HepG2 (cell line): ENCODE measurements around the gene C2CD2. TPM values are rescaled to one million over a fixed set of nuclear protein-coding genes. Genes with fewer than 3 reads are reported as not detected.
A peak's percentile ranks its signal among the peaks of the same experiment; 100 is the strongest.

ENCODE experiments used
- AKNA ChIP-seq: sonication (generic); formaldehyde crosslinking; IDR thresholded peaks from 2 replicates; pipeline ENCODE4 v1.4.0; 2020; ENCODE audit warnings: missing genetic modification reagents, borderline replicate concordance
- BCLAF1 ChIP-seq: fragments of 450-650 bp; IDR thresholded peaks from 2 replicates; pipeline ENCODE4 v1.6.1; 2017; ENCODE audit warnings: mild to moderate bottlenecking
- CCDC6 ChIP-seq: sonication (generic); formaldehyde crosslinking; IDR thresholded peaks from 2 replicates; pipeline ENCODE4 v1.8.1; 2022; ENCODE audit warnings: mild to moderate bottlenecking, missing genetic modification reagents, moderate library complexity
- CSRNP2 ChIP-seq: sonication (generic); formaldehyde crosslinking; conservative IDR thresholded peaks from 2 replicates; pipeline ENCODE4 v1.8.0; 2022; ENCODE audit warnings: low read depth, missing genetic modification reagents
- RBM22 ChIP-seq: fragments of 200-400 bp; formaldehyde crosslinking; optimal IDR thresholded peaks from 2 replicates; pipeline ENCODE3; 2017; ENCODE audit warnings: mild to moderate bottlenecking, low read length, moderate library complexity
- RFXAP ChIP-seq: sonication (generic); formaldehyde crosslinking; IDR thresholded peaks from 2 replicates; pipeline ENCODE4 v1.4.0; 2020; ENCODE audit warnings: missing genetic modification reagents, borderline replicate concordance
- SNAPC2 ChIP-seq: sonication (generic); formaldehyde crosslinking; IDR thresholded peaks from 2 replicates; pipeline ENCODE4 v1.8.1; 2022; ENCODE audit warnings: mild to moderate bottlenecking, missing genetic modification reagents
- SRY ChIP-seq: sonication (generic); formaldehyde crosslinking; IDR thresholded peaks from 2 replicates; pipeline ENCODE4 v1.8.0; 2022; ENCODE audit warnings: mild to moderate bottlenecking, missing genetic modification reagents
- TBX2 ChIP-seq: sonication (generic); formaldehyde crosslinking; IDR thresholded peaks from 2 replicates; pipeline ENCODE4 v1.5.0; 2020; ENCODE audit warnings: missing genetic modification reagents, mild to moderate bottlenecking, borderline replicate concordance
- ZNF180 ChIP-seq: sonication (generic); formaldehyde crosslinking; IDR thresholded peaks from 2 replicates; pipeline ENCODE4 v1.4.0; 2020; ENCODE audit warnings: low read depth, missing genetic modification reagents, borderline replicate concordance
- ZNF510 ChIP-seq: sonication (generic); formaldehyde crosslinking; IDR thresholded peaks from 2 replicates; pipeline ENCODE4 v1.4.0; 2020; ENCODE audit warnings: low read depth, mild to moderate bottlenecking, missing genetic modification reagents
- ZNF558 ChIP-seq: sonication (generic); formaldehyde crosslinking; IDR thresholded peaks from 2 replicates; pipeline ENCODE4 v1.9.0; 2022; ENCODE audit warnings: mild to moderate bottlenecking, missing genetic modification reagents, borderline replicate concordance
- ZNF839 ChIP-seq: sonication (generic); formaldehyde crosslinking; IDR thresholded peaks from 2 replicates; pipeline ENCODE4 v1.4.0; 2020; ENCODE audit warnings: missing genetic modification reagents, mild to moderate bottlenecking, borderline replicate concordance
- polyA plus RNA-seq, 8 experiments: library from polyadenylated mRNA; depleted of rRNA in 3 of 8; stranded (reverse) in 7 of 8; unstranded in 1 of 8; fragments of >200 nt; fragmentation: Illumina TruSeq in 4 of 8; extraction: Trizol in 4 of 8; gene quantifications; 2 replicates each; pipeline versions ENCODE4 v1.2.1 to v1.2.3, GENCODE V29; 2011 to 2016; ENCODE audit warnings: low read depth in 4 of 8, missing spikeins in 1 of 8, mixed read lengths in 1 of 8; ENCODE audit not compliant: insufficient read depth in 1 of 8
- total RNA-seq, 5 experiments: library from RNA; depleted of rRNA; stranded (reverse); fragments of >200 nt; fragmentation: Illumina TruSeq; extraction: Trizol; gene quantifications; 2 replicates each; pipeline ENCODE4 v1.2.3, GENCODE V29; 2016; ENCODE audit warnings: low read depth in 1 of 5
- TF ChIP-seq, protein P1 (sequence below): sonication (generic); formaldehyde crosslinking; IDR thresholded peaks from 2 replicates; pipeline ENCODE4 v1.4.0; 2020; ENCODE audit warnings: missing genetic modification reagents, mild to moderate bottlenecking, borderline replicate concordance
- TF ChIP-seq, protein P2 (sequence below): sonication (generic); formaldehyde crosslinking; IDR thresholded peaks from 2 replicates; pipeline ENCODE4 v1.4.0; 2020; ENCODE audit warnings: mild to moderate bottlenecking, low read depth, missing genetic modification reagents

C2CD2 gene
- total and polyA plus RNA-seq, 2 of the 13 experiments (the other 11 are each of a cell fraction or from before 2014, with no cell fraction given) = 12.5 to 19.7 TPM

- TF ChIP-seq CCDC6 (CRISPR knock-in tag) = no peak
- TF ChIP-seq, protein P1, sequence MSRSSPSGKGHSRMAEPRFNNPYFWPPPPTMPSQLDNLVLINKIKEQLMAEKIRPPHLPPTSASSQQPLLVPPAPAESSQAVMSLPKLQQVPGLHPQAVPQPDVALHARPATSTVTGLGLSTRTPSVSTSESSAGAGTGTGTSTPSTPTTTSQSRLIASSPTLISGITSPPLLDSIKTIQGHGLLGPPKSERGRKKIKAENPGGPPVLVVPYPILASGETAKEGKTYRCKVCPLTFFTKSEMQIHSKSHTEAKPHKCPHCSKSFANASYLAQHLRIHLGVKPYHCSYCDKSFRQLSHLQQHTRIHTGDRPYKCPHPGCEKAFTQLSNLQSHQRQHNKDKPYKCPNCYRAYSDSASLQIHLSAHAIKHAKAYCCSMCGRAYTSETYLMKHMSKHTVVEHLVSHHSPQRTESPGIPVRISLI (CRISPR knock-in tag) = no peak
- no peak for TF ChIP-seq ZNF839 (CRISPR knock-in tag)
- no peak for TF ChIP-seq BCLAF1
- 0 out of 2 replicates have a peak, but pooled peaks have one; percentile 38 for TF ChIP-seq ZNF558 (CRISPR knock-in tag)
- TF ChIP-seq ZNF180 (CRISPR knock-in tag) = no peak
- no peak for TF ChIP-seq RBM22
- no peak for TF ChIP-seq AKNA (CRISPR knock-in tag)
- no peak for TF ChIP-seq SNAPC2 (CRISPR knock-in tag)
- no peak for TF ChIP-seq ZNF510 (CRISPR knock-in tag)
- no peak for TF ChIP-seq SRY
- TF ChIP-seq TBX2 (CRISPR knock-in tag) = 0 out of 2 replicates have a peak, but pooled peaks have one; percentile 24
- TF ChIP-seq, protein P2, sequence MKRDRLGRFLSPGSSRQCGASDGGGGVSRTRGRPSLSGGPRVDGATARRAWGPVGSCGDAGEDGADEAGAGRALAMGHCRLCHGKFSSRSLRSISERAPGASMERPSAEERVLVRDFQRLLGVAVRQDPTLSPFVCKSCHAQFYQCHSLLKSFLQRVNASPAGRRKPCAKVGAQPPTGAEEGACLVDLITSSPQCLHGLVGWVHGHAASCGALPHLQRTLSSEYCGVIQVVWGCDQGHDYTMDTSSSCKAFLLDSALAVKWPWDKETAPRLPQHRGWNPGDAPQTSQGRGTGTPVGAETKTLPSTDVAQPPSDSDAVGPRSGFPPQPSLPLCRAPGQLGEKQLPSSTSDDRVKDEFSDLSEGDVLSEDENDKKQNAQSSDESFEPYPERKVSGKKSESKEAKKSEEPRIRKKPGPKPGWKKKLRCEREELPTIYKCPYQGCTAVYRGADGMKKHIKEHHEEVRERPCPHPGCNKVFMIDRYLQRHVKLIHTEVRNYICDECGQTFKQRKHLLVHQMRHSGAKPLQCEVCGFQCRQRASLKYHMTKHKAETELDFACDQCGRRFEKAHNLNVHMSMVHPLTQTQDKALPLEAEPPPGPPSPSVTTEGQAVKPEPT (CRISPR knock-in tag) = no peak
- no peak for TF ChIP-seq CSRNP2
- TF ChIP-seq RFXAP (CRISPR knock-in tag) = no peak
Observed at GRCh38 chr21:41879190-41879998, 74.4 kb downstream of the C2CD2 start, which contains the start of gene PRDM15 (continued).
